ENCODE results near the gene CDH15.
A peak's percentile ranks its signal among the peaks of the same experiment; 100 is the strongest.
"Not testable (repeated sequence)": the region's sequence is repeated elsewhere in the genome, so short reads cannot be mapped to it uniquely, and the experiment has no call there.

The CDH15 gene

DNA sequence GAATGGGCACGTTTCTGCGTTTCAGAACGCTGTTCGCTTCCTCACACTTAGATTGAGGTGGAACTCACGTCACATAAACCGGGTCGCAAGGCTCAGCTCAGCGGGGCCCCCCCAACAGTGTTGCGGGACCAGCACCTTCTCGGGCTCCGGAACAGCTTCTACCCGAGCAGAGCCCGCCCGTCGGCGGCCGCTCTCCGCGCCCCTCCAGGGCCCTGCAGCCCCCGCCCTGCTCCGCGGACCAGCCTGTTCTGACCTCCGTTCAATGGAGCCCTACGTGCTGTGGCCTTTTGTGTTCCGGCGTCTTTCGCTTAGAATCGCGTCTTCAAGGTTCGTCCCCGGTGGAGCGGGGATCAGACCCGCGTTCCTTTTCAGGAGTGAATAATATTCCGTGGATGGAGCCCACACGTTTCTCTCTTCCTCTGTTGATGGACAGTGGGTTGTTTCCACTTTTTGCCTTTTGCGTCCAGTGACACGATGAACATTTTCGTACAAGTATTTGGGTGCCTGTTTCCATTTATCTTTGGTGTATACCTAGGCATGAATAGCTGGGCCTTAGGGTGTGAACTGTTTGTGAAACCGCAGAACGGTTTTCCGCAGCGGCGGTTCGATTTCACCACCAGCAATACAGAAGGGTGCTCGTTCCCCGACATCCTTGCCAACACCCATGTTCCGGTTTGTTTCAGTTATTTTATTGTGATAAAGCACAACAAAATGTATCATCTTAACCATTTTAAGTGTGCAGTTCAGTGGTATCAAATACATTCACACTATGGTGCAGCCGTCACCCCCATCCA lies 31.1 kb downstream of the CDH15 start:
- DNase-seq, result no peak

- no peak for DNase-seq
Observed at GRCh38 chr16:89207993-89208392, 36.4 kb downstream of the CDH15 start.

DNA sequence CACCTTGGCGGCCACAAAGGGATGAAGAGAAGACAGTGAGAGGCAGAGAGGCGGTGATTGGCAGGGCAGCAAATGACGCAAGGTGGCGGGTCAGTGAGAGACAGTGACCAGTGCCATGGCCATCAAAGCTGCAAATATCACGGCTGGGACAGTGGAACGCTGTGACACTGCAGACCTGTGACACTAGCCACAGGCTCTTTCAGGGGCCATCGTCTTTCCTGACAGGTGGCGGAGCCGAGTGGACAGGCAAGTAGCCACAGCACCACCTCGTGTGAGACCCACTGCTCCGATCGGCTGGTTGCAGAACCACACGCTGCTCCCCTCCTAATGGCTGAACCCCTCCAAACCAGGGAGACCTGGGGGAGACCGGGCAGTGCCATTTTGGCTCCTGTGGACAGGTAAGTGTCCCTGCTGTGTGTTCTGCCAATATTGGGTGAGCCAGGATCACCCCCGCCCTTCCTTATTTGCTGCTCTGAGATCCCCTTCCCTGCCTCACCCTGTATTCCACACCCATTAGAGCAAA lies 38.0 kb downstream of the CDH15 start:
- no peak for DNase-seq

DNA sequence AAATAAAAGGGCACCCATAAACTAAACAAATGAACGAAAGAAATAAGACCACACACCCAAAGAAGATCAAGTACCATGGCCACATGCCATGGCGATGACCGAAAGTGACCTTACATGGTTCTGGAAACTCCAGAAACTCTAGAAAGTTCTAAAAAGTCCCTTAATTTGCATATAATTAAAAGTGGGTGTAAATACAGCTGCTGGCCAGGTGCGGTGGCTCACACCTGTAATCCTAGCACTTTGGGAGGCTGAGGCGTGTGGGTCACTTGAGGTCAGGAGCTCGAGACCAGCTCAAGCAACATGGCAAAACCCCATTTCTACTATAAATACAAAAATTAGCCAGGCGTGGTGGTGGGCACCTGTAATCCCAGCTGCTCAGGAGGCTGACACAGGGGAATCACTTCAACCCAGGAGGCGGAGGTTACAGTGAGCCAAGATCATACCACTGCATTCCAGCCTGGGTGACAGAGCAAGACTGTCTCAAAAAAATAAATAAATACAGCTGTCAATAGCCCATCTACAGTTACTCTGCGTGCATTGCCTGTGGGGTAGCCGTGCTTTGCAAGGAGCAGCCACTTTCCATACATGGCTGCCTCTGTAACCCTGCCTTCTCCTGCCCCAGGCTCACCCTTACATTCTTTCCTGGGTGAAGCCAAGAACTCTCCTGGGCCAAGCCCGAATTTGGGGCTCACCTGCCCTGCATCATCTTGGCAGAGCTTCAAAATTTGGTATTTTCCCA lies 38.8 kb downstream of the CDH15 start:
- DNase-seq, result no peak

DNA sequence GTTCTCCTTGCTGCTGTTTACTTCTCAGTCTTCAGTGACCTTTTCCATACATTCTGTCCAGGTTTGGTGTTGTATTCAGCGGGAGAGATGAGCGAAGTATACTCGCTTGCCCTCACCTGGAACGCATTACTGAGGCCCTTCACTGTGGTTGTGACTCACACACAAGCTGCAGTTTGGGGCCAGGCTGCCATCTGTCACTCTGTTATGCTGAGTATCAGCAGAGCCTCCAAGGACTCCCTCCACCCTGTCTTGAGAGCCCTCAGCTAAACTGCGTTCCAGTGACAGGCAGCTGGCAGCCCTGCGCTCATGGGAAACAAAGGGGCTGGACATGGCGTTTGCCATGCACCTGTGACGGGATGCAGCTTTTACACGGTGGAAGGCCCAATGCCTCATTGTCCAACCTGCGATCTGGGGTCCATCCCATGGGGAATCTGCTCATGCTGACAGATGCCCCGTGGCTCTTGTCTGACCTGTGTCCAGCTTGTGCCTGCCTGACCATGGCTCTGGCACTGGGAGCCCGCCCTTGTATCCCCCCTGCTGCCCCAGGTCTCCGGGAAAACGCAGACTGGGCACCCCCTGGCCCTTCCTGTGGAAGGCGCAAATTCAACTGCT lies 39.5 kb downstream of the CDH15 start:
- peak in 1 of 2 experiments; percentile 66 for DNase-seq

GRCh38 chr16:89216315-89217137 lies 45.0 kb downstream of the CDH15 start:
- peak; percentile 37 to 56 for DNase-seq

- no peak for DNase-seq
Observed at GRCh38 chr16:89217138-89217387, 45.5 kb downstream of the CDH15 start.

- peak in 1 of 2 experiments; percentile 73 for DNase-seq
Observed at GRCh38 chr16:89217388-89218191, 46.0 kb downstream of the CDH15 start, which contains the start of gene ZNF778. Gene ZNF778 (plus strand): TSS chr16:89217703. CDS start chr16:89221128, 3,425 bp downstream.

GRCh38 chr16:89219365-89219764 lies 47.8 kb downstream of the CDH15 start:
- no peak for DNase-seq

DNA sequence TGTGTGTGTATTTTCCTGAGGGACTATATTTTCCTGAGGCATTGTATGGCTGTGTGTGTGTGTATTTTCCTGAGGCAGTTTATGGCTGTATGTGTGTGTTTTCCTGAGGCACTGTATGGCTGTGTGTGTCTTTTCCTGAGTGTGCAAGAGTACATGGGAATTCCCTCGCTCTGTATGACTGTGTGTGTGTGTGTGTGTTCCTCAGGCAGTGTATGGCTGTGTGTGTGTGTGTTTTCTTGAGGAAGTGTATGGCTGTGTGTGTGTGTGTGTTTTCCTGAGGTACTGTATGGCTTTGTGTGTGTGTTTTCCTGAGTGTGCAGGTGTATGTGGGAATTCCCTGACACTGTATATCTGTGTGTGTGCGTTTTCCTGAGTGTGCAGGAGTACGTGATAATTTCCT lies 50.1 kb downstream of the CDH15 start:
- no peak for DNase-seq

- DNase-seq, result no peak
Observed at GRCh38 chr16:89222931-89223330, 51.4 kb downstream of the CDH15 start.

GRCh38 chr16:89224665-89225064 lies 53.1 kb downstream of the CDH15 start:
- DNase-seq, result no peak

GRCh38 chr16:89230255-89230654 lies 58.7 kb downstream of the CDH15 start:
- DNase-seq, result no peak

DNA sequence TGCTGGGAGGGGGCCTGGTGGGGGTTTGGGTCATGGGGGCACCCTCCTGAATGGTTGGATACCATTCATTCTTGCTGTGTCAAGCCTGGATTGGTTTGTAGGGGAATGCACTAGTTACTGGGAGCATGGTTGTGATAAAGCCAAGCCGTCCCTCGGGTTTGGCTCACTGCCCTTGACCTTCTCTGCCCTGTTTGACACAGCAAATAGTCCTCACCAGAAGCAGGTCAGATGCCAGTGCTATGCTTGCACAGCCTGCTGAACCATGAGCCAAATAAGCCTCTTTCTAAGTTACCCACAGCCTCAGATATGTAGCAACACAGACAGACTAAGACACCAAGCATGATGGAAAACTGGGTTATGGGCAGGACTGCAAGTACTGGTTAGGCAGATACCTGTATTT lies 60.6 kb downstream of the CDH15 start:
- no peak for DNase-seq

GRCh38 chr16:89233678-89234490 lies 62.3 kb downstream of the CDH15 start:
- no peak for DNase-seq

DNA sequence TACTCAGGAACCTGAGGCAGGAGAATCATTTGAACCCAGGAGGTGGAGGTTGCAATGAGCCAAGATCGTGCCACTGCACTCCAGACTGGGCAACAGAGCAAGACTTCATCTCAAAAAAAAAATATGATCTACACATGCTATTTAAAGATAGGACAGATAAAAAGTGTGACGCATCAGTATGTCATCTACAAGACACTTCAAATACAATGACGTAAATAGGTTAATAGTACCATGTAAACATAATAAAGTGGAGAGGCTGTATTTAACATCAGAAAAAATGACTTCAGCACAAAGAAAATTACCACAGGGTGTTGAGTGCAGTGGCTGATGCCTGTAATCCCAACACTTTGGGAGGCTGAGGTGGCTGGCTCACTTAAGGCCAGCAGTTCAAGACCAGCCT lies 66.2 kb downstream of the CDH15 start:
- DNase-seq, result no peak

GRCh38 chr16:89241187-89242007 lies 69.8 kb downstream of the CDH15 start:
- DNase-seq, result peak in 1 of 2 experiments; percentile 42

DNA sequence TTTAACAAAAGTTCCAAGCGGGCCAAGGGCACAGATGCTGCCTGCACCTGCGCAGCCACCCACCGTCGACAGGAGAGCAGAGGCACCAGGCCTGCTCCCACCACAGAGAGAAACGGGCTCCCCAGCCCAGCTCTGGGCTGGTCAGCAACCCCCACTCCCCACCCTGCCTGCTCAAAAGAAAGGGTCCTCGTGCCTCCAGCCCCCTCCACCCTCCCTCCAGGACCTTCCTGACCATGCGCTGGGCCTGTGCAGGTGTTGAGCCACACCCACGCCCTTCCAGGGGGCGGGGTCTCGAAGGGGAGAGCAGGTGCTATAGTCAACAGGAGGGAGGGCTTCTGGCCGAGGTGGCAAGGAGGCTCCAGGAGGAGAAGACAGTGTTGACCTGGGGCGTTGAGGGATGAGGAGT lies 71.2 kb downstream of the CDH15 start:
- DNase-seq, result no peak

GRCh38 chr16:89243664-89244063 lies 72.1 kb downstream of the CDH15 start:
- no peak for DNase-seq

DNA sequence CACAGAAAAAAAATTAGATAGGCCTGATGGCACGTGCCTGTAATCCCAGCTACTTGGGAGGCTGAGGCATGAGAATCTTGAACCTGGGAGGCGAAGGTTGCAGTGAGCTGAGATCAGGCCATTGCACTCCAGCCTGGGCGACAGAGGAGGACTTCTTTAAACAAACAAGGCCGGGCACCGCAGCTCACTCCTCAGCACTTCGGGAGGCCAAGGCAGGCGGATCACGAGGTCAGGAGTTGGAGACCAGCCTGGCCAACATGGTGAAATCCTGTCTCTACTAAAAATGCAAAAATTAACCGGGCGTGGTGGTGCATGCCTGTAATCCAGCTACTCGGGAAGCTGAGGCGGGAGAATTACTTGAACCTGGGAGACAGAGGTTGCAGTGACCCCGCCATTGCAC lies 72.7 kb downstream of the CDH15 start:
- not testable (repeated sequence) for DNase-seq
